ENCODE data around the gene NME2.
"Not testable (repeated sequence)": the region's sequence is repeated elsewhere in the genome, so short reads cannot be mapped to it uniquely, and the experiment has no call there.

Gene NME2

GRCh38 chr17:51152766-51153209, 13.4 kb upstream of the NME2 start:
- in situ Hi-C loops (cut with MboI; ENCODE audit: low sequenced_read_pairs), result loop anchor here (10.0 kb wide), 1 partner anchor 148 kb away; no protein-coding TSS in a partner anchor

GRCh38 chr17:51153210-51154072, 12.8 kb upstream of the NME2 start, which contains the start of gene NME1:
TSS of gene NME1 (plus strand) at chr17:51153559. CDS start at chr17:51155655, 2,096 bp downstream.
- in situ Hi-C loops (cut with MboI; ENCODE audit: low sequenced_read_pairs), result loop anchor here (10.0 kb wide), 1 partner anchor 149 kb away; no protein-coding TSS in a partner anchor

GRCh38 chr17:51154176-51154575, 12.0 kb upstream of the NME2 start:
- in situ Hi-C loops (cut with MboI; ENCODE audit: low sequenced_read_pairs), result loop anchor here (10.0 kb wide), 1 partner anchor 149 kb away; no protein-coding TSS in a partner anchor

- in situ Hi-C loops (cut with MboI; ENCODE audit: low sequenced_read_pairs), result loop anchor here (10.0 kb wide), 1 partner anchor 151 kb away; no protein-coding TSS in a partner anchor
These were observed 10.8 kb upstream of the NME2 start for GRCh38 chr17:51155416-51155815.

GRCh38 chr17:51159604-51160003, 6.6 kb upstream of the NME2 start:
- in situ Hi-C loops (cut with MboI; ENCODE audit: low sequenced_read_pairs), result loop anchor here (10.0 kb wide), 1 partner anchor 155 kb away; no protein-coding TSS in a partner anchor

GRCh38 chr17:51161541-51161940, 4.7 kb upstream of the NME2 start:
- in situ Hi-C loops (cut with MboI; ENCODE audit: low sequenced_read_pairs), result no loop called here

GRCh38 chr17:51164911-51165679, 1.1 kb upstream of the NME2 start:
- in situ Hi-C loops (cut with MboI; ENCODE audit: low sequenced_read_pairs), result no loop called here

- in situ Hi-C loops (cut with MboI; ENCODE audit: low sequenced_read_pairs), result no loop called here
These were observed 472 bp upstream of the NME2 start for GRCh38 chr17:51165680-51166197.

GRCh38 chr17:51166987-51167931, 1.0 kb downstream of the NME2 start:
- in situ Hi-C loops (cut with MboI; ENCODE audit: low sequenced_read_pairs), result no loop called here

GRCh38 chr17:51169340-51169739, 3.1 kb downstream of the NME2 start:
- in situ Hi-C loops (cut with MboI; ENCODE audit: low sequenced_read_pairs), result no loop called here

GRCh38 chr17:51170736-51171135, 4.5 kb downstream of the NME2 start:
- in situ Hi-C loops (cut with MboI; ENCODE audit: low sequenced_read_pairs), result no loop called here

GRCh38 chr17:51172030-51172429, 5.8 kb downstream of the NME2 start:
- in situ Hi-C loops (cut with MboI; ENCODE audit: low sequenced_read_pairs), result not testable (repeated sequence)

GRCh38 chr17:51180486-51180885, 14.3 kb downstream of the NME2 start:
- in situ Hi-C loops (cut with MboI; ENCODE audit: low sequenced_read_pairs), result no loop called here

- in situ Hi-C loops (cut with MboI; ENCODE audit: low sequenced_read_pairs), result no loop called here
These were observed 17.9 kb downstream of the NME2 start for GRCh38 chr17:51184124-51184523.

GRCh38 chr17:51185763-51186332, 19.6 kb downstream of the NME2 start:
- in situ Hi-C loops (cut with MboI; ENCODE audit: low sequenced_read_pairs), result no loop called here

GRCh38 chr17:51188271-51188833, 22.1 kb downstream of the NME2 start:
- in situ Hi-C loops (cut with MboI; ENCODE audit: low sequenced_read_pairs), result no loop called here

- in situ Hi-C loops (cut with MboI; ENCODE audit: low sequenced_read_pairs), result no loop called here
These were observed 23.0 kb downstream of the NME2 start for GRCh38 chr17:51189162-51189561.

- in situ Hi-C loops (cut with MboI; ENCODE audit: low sequenced_read_pairs), result no loop called here
These were observed 23.4 kb downstream of the NME2 start for GRCh38 chr17:51189628-51190027.

- in situ Hi-C loops (cut with MboI; ENCODE audit: low sequenced_read_pairs), result no loop called here
These were observed 25.7 kb downstream of the NME2 start for GRCh38 chr17:51191895-51192294.
